Activated CD8-positive, alpha-beta memory T cell treated with anti-CD3 and anti-CD28 coated beads for 4 hours (primary cell): ENCODE measurements around the gene SPANXN3.
"Not testable (repeated sequence)": the region's sequence is repeated elsewhere in the genome, so short reads cannot be mapped to it uniquely, and the experiment has no call there.

Experiments
- DNase-seq, 2 donors: peaks; one replicate each; pipeline ENCODE4 v3.0.0-alpha.2; 2020; ENCODE audit warnings: low read depth in 2 of 2

SPANXN3 gene, protein sequence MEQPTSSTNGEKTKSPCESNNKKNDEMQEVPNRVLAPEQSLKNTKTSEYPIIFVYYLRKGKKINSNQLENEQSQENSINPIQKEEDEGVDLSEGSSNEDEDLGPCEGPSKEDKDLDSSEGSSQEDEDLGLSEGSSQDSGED

DNA sequence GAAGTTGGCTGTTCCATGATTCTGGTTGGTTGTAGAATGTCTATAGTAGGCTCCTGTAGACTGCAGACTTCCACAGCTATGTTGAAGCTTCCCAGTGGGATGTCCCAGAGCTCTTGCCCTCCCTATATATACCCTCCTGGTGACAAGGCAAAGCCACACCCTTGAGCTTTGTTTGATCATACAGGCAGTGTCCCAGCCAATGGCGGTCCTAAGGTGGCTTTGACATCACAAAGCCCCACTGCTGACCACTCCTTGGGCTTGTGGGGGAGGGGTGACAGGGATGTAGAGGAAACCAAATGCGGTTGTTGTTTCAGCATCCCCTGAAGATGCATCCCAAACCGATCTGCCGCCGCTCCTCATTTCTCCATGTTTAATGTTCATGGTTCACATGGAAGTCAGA, at the start of gene SPANXN3:
Gene SPANXN3, minus strand, starts transcription at position 101 of the 400 bp plus-strand sequence. Its CDS starts 84 bp downstream, at position 17.
- DNase-seq, result not testable (repeated sequence)

DNA sequence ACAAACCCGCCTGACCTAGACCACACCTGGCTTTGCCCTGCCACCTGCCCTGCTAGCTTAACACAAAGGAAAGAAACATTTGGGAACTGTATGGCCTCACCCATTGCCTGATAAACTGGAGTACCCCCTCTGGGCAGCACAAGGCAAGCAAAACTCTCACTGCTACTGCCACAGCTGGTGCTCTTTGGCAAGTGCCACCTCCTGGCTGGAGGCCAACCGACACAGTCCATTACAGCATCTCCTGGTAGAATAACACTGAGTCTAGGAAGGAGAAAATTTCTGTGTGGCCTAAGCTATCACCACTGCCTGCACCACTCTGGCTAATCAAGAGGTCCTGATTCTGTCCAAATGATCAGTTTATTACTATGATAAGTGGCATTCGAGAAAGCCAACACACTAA, 18.9 kb upstream of the SPANXN3 start:
- DNase-seq, result no peak

DNA sequence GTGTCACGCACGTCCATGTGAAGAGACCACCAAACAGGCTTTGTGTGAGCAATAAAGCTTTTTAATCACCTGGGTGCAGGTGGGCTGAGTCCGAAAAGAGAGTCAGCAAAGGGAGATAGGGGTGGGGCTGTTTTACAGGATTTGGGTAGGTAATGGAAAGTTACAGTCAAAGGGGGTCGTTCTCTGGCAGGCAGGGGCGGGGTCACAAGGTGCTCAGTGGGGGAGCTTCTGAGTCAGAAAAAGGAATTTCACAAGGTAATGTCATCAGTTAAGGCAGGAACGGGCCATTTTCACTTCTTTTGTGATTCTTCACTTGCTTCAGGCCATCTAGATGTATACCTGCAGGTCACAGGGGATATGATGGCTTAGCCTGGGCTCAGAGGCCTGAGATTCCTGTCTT, 15.1 kb downstream of the SPANXN3 start:
- DNase-seq, result not testable (repeated sequence)

DNA sequence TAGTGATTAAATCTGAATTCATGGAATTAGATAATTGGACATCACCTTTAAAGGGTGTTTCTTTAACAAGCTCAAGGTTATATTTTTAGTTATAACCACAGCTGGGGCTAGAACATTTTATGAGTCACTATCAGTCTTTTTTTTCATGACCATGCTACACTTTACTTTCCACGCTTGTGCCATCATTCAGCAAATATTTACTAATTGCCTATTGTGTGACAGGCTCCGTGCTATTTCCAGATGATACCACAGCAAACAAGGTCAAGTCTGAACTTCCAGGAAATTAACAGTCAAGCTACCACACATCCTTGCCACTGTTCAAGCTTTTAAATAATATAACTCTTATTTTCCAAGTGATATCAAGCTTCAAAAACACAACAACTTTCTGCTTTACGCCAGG, 16.5 kb downstream of the SPANXN3 start:
- DNase-seq, result no peak

DNA sequence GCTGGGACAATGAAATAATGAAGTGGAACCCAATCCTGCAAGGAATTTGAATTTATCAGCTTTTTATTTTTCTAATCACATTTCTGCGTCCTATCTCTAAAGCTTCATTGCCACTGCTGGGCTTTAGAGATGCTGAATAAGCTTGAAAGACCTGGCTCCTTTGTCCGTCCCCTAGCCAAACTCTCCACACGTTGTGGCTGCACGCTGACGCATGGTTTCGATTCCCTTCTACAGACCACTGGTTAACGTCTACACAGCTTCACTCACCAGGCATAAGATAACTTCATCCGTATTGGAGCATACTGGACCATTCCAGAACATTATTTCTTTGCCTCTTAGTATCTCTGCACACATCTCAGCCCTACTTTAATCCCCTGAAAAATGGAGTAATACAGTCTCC, 31.2 kb downstream of the SPANXN3 start:
- no peak for DNase-seq

DNA sequence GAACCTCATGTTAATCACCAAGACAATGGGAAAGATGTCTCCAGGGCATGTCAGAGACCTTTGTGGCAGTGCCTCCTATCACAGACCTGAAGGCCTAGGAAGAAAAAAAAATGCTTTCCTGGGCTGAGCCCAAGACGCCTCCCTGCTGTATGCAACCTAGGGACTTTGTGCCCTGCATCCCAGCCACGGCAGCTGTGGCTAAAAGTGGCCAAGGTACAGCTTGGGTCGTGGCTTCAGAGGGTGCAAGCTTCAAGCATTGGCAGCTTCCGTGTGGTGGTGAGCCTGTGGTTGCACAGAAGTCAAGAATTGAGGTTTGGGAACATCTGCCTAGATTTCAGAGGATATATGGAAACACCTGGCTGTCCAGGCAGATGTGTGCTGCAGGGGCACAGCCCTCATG, 40.5 kb downstream of the SPANXN3 start:
- DNase-seq, result no peak

DNA sequence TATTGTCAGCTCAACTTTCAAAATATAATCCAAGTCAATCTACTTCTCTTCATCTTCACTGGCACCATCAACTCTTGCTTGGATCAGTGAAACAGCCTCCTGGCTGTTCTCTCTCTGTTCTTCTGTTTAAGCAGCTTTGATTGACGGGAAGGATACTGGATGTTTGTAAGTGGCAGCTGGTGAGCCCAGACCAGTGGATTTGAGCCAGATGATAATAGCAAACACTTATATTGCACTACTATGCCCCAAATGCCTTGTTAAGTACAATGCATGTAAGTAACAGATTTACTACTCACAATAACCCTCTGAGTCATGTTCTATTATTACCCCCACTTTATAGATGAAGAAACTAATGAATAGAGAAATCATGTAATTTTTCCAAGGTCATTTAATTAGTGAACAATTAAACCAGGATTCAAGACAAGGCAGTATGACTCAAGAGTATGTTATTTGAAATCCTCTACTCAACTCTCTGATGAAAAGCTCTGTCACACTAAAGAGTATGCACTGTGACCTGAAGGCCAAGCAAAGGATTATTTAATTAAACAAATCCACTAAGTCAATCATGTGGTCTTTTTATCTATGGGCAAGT, 44.8 kb downstream of the SPANXN3 start:
- DNase-seq, result no peak

DNA sequence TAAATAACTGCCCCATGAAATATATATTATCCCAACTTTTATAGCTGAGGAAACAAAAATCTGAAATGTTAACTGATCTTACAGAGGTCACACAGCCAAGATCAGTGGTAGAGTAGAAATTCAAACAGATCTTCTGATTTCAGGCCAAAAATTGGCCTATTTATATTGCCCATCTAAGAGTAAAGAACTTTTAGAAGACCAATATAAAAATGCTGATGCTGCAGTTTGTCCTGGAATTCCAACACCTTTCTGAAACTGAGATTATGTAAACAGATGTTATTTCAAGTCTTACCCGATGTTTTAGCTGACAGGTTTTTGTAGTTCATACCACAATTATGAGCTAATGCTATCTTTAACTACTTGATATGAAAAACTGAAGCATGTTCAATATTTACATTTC, 51.1 kb downstream of the SPANXN3 start:
- no peak for DNase-seq

DNA sequence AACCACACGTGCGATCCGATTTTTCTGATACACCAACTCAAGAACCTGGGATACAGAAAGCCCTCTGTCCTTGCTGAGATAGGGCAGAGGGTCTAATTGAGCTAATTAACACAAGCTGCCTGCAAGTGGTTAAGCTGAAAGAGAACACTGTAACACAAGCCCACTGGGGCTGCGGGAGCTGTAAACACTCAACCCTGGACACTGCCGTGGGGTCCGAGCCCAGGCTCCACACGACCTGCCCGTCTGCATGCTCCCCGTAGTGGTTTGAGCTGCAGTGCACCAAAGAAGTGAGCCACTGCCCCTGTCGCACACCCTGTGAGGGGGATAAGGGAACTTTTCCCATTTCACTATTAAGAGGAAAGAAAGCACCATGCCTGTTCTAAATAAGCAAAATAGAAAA, 54.6 kb downstream of the SPANXN3 start:
- no peak for DNase-seq

DNA sequence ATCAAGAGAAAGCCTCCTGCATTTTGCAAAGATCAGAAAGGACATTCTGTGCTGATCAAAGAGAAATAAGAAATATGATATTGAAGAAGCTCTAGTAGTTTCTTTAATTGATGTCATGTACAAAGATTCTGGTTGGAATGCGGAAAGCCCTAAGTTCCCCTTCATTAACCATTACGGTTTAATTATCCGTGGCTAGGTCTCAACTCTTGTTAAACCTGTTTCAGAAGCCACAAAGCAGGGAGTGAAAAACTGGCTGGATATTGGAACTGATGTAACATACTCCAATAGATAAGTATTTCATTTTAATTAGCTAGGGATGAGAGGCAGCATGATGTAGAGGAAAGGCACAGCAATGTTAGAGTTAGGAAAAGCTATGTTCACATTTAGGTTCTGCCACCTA, 55.7 kb downstream of the SPANXN3 start:
- DNase-seq, result no peak
